Measurements from ENCODE around the gene MAST4. TPM values are rescaled to one million over a fixed set of nuclear protein-coding genes. Genes with fewer than 3 reads are reported as not detected.

Gene MAST4
- total RNA-seq, 2 donors from 2014 or later, result 9.5 to 20.8 TPM

- DNase-seq, result peak; percentile 41
- H3K27ac ChIP-seq, result peak overlapping the region; percentile 19
- peak overlapping the region in 1 of 2 donors; percentile 49 for H3K9ac ChIP-seq (ENCODE audit: low read depth in 2 of 2, low read length in 2 of 2)
- H3K27me3 ChIP-seq, result no peaks in the 10 kb centered on the region
- H3K9me3 ChIP-seq, result no peaks in the 10 kb centered on the region
- H3K4me3 ChIP-seq, result peak overlapping the region; percentile 24
- TF ChIP-seq CTCF (IDR thresholded peaks at IDR 0.05), result no peak
- H3K36me3 ChIP-seq, result no peaks in the 10 kb centered on the region
- no peaks in the 10 kb centered on the region for H3K4me1 ChIP-seq
- intact Hi-C loops (cut with DNase I), result no loop called here
Measured at GRCh38 chr5:66828548-66829357, 232.6 kb downstream of the MAST4 start.

- intact Hi-C loops (cut with DNase I), result no loop called here
- Histone ChIP-seq H3K36me3 (no peaks in the 10 kb centered on the region), H3K27ac (peak overlapping the region; percentile 19), H3K4me1 (no peaks in the 10 kb centered on the region), H3K27me3 (no peaks in the 10 kb centered on the region), H3K9me3 (no peaks in the 10 kb centered on the region), H3K4me3 (peak overlapping the region; percentile 24), H3K9ac (ENCODE audit: low read depth in 2 of 2, low read length in 2 of 2) (no peak overlapping the region)
- no peak for DNase-seq
- no peak for TF ChIP-seq CTCF (IDR thresholded peaks at IDR 0.05)
Measured at GRCh38 chr5:66829358-66829674, 233.1 kb downstream of the MAST4 start.

- intact Hi-C loops (cut with DNase I), result no loop called here
Measured at GRCh38 chr5:66829826-66830225, 233.6 kb downstream of the MAST4 start.

GRCh38 chr5:66830636-66831035 is 234.4 kb downstream of the MAST4 start:
- Histone ChIP-seq H3K36me3 (no peaks in the 10 kb centered on the region), H3K4me3 (no peak overlapping the region), H3K4me1 (no peaks in the 10 kb centered on the region), H3K27me3 (no peaks in the 10 kb centered on the region), H3K9me3 (no peaks in the 10 kb centered on the region), H3K9ac (ENCODE audit: low read depth in 2 of 2, low read length in 2 of 2) (no peak overlapping the region), H3K27ac (no peak overlapping the region)
- TF ChIP-seq CTCF (IDR thresholded peaks at IDR 0.05), result no peak
- intact Hi-C loops (cut with DNase I), result no loop called here
- no peak for DNase-seq

More at GRCh38 chr5:66829826-66830225, 233.6 kb downstream of the MAST4 start:
- no peak for DNase-seq
- no peak overlapping the region for H3K4me3 ChIP-seq
- no peaks in the 10 kb centered on the region for H3K9me3 ChIP-seq
- no peak for TF ChIP-seq CTCF (IDR thresholded peaks at IDR 0.05)
- H3K9ac ChIP-seq (ENCODE audit: low read depth in 2 of 2, low read length in 2 of 2), result no peak overlapping the region
- no peak overlapping the region for H3K27ac ChIP-seq
- H3K4me1 ChIP-seq, result no peaks in the 10 kb centered on the region
- H3K36me3 ChIP-seq, result no peaks in the 10 kb centered on the region
- H3K27me3 ChIP-seq, result no peaks in the 10 kb centered on the region

- no peak for DNase-seq
- no peak for TF ChIP-seq CTCF (IDR thresholded peaks at IDR 0.05)
- H3K27me3 ChIP-seq, result no peaks in the 10 kb centered on the region
- H3K27ac ChIP-seq, result no peak overlapping the region
- intact Hi-C loops (cut with DNase I), result no loop called here
- H3K4me3 ChIP-seq, result no peak overlapping the region
- H3K36me3 ChIP-seq, result no peaks in the 10 kb centered on the region
- no peaks in the 10 kb centered on the region for H3K9me3 ChIP-seq
- no peak overlapping the region for H3K9ac ChIP-seq (ENCODE audit: low read depth in 2 of 2, low read length in 2 of 2)
- no peaks in the 10 kb centered on the region for H3K4me1 ChIP-seq
Measured at GRCh38 chr5:66839636-66840185, 243.5 kb downstream of the MAST4 start.
